Mesothelial cell of epicardium (in vitro differentiated cells): ENCODE data around the gene MRPS14. TPM values are rescaled to one million over a fixed set of nuclear protein-coding genes. Genes with fewer than 3 reads are reported as not detected.

Experiments
- DNase-seq, 2 experiments: peaks; one replicate each; pipeline ENCODE4 v3.0.0; 2021; ENCODE audit warnings: low spot score in 2 of 2; ENCODE audit not compliant: unreplicated experiment in 2 of 2
- H3K27ac Mint-ChIP-seq: 2 replicates; pipeline ENCODE4 v1.8.0; 2021; ENCODE audit warnings: mixed read lengths
- H3K27me3 Mint-ChIP-seq: 2 replicates; pipeline ENCODE4 v1.8.0; 2021; ENCODE audit warnings: low read depth, mixed read lengths
- H3K36me3 Mint-ChIP-seq: 2 replicates; pipeline ENCODE4 v1.8.0; 2021; ENCODE audit warnings: mixed read lengths
- H3K4me1 Mint-ChIP-seq: 2 replicates; pipeline ENCODE4 v1.8.0; 2021; ENCODE audit warnings: mixed read lengths
- H3K4me3 Mint-ChIP-seq: 2 replicates; pipeline ENCODE4 v1.8.0; 2021; ENCODE audit warnings: mild to moderate bottlenecking, moderate library complexity, mixed read lengths
- H3K9me3 Mint-ChIP-seq: 2 replicates; pipeline ENCODE4 v1.8.0; 2021; ENCODE audit warnings: mixed read lengths
- CTCF ChIP-seq: fragments of 200-600 bp; sonication (generic); IDR thresholded peaks from one replicate; pipeline ENCODE4 v1.5.0; 2021; ENCODE audit warnings: antibody characterized with exemption; ENCODE audit not compliant: unreplicated experiment
- total RNA-seq: library from RNA; stranded (reverse); gene quantifications from 3 replicates; pipeline ENCODE4 v1.2.1, GENCODE V29; 2021

The MRPS14 gene
- total RNA-seq, 1 donor from 2014 or later = 25.2 TPM

- Mint-ChIP-seq H3K4me3 (no peak overlapping the region), H3K27ac (no peak overlapping the region), H3K9me3 (no peaks in the 10 kb centered on the region), H3K4me1 (peaks cover 23% of the 10 kb centered on the region), H3K27me3 (no peaks in the 10 kb centered on the region), H3K36me3 (peaks cover 2% of the 10 kb centered on the region)
- no peak for TF ChIP-seq CTCF
- no peak for DNase-seq
These were observed 26.7 kb downstream of the MRPS14 start for GRCh38 chr1:174996476-174996875.

GRCh38 chr1:174995916-174996315, 27.3 kb downstream of the MRPS14 start:
- H3K27me3 Mint-ChIP-seq = no peaks in the 10 kb centered on the region
- H3K9me3 Mint-ChIP-seq = no peaks in the 10 kb centered on the region
- no peak overlapping the region for H3K4me3 Mint-ChIP-seq
- H3K4me1 Mint-ChIP-seq = peaks cover 17% of the 10 kb centered on the region
- no peak for DNase-seq
- TF ChIP-seq CTCF = no peak
- no peak overlapping the region for H3K27ac Mint-ChIP-seq
- peaks cover 2% of the 10 kb centered on the region for H3K36me3 Mint-ChIP-seq

- DNase-seq = no peak
- Mint-ChIP-seq H3K36me3 (peaks cover 2% of the 10 kb centered on the region), H3K27ac (no peak overlapping the region), H3K9me3 (no peaks in the 10 kb centered on the region), H3K4me1 (peaks cover 11% of the 10 kb centered on the region), H3K4me3 (no peak overlapping the region), H3K27me3 (no peaks in the 10 kb centered on the region)
- no peak for TF ChIP-seq CTCF
These were observed 28.1 kb downstream of the MRPS14 start for GRCh38 chr1:174995121-174995520.

GRCh38 chr1:174991473-174991872, 31.8 kb downstream of the MRPS14 start:
- no peaks in the 10 kb centered on the region for H3K9me3 Mint-ChIP-seq
- DNase-seq = no peak
- peaks cover 8% of the 10 kb centered on the region for H3K36me3 Mint-ChIP-seq
- no peak for TF ChIP-seq CTCF
- no peaks in the 10 kb centered on the region for H3K27me3 Mint-ChIP-seq
- H3K4me1 Mint-ChIP-seq = no peaks in the 10 kb centered on the region
- no peak overlapping the region for H3K27ac Mint-ChIP-seq
- no peak overlapping the region for H3K4me3 Mint-ChIP-seq

GRCh38 chr1:174990382-174990999, 32.7 kb downstream of the MRPS14 start:
- Mint-ChIP-seq H3K4me1 (no peaks in the 10 kb centered on the region), H3K36me3 (peaks cover 8% of the 10 kb centered on the region), H3K27me3 (no peaks in the 10 kb centered on the region), H3K9me3 (no peaks in the 10 kb centered on the region), H3K4me3 (no peak overlapping the region), H3K27ac (no peak overlapping the region)
- TF ChIP-seq CTCF = no peak
- no peak for DNase-seq
